ENCODE measurements around the gene AURKB. TPM values are rescaled to one million over a fixed set of nuclear protein-coding genes. Genes with fewer than 3 reads are reported as not detected.
A peak's percentile ranks its signal among the peaks of the same experiment; 100 is the strongest.

AURKB gene
- total and polyA plus RNA-seq, 10 of the 15 experiments (the other 5 are each of a cell fraction or from before 2014, with no cell fraction given): 52.7 to 209 (median 128) TPM

DNA sequence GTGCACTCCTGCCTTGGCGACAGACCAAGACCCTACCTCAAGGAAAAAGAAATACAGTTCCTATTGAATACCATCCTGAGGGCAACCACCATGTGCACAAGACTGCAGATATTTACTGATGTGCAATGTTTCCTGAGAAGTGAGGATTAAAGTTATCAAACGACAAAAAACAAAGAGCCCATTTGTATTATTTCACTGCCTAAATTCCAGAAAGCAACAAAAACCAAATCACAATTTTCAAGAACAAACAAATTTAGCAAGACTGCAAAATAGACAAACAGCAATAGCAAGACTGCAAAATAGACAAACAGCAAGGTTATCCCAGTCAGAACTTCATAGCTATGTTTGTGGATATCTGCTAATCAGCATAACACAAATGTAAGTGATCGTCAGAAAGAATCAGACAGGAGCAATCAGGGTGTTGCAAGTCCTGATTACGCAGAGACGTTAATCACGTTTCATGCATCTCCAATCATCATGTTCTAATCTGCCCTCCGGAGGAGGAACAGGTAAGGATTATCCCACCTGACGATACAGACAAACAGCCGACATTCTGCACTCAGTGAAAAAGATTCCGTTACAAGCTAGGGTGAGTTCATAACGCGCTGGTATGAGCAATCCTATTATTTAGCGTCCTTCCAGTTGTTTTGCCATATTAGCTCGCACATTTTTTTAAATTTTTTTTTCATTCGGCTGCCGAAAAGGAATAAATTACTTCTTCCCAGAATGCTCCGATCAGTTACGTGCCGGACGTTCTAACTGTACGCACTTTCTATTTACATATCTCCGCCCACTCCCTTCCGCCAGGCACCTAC is 37.1 kb downstream of the AURKB start (continued):
- TF ChIP-seq ZBED1 (IDR thresholded peaks at IDR 0.05; ENCODE audit: borderline replicate concordance): peak; percentile 100
- TF ChIP-seq PAX8 (IDR thresholded peaks at IDR 0.05): no peak
- TF ChIP-seq, protein P1, sequence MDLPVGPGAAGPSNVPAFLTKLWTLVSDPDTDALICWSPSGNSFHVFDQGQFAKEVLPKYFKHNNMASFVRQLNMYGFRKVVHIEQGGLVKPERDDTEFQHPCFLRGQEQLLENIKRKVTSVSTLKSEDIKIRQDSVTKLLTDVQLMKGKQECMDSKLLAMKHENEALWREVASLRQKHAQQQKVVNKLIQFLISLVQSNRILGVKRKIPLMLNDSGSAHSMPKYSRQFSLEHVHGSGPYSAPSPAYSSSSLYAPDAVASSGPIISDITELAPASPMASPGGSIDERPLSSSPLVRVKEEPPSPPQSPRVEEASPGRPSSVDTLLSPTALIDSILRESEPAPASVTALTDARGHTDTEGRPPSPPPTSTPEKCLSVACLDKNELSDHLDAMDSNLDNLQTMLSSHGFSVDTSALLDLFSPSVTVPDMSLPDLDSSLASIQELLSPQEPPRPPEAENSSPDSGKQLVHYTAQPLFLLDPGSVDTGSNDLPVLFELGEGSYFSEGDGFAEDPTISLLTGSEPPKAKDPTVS (IDR thresholded peaks at IDR 0.05; ENCODE audit: low read depth, low read length): peak; percentile 79
- TF ChIP-seq RAD21 (IDR thresholded peaks at IDR 0.05; ENCODE audit: insufficient read depth, low read depth, low read length): no peak
- TF ChIP-seq ATF7 (IDR thresholded peaks at IDR 0.05; ENCODE audit: low read depth): peak; percentile 87
- TF ChIP-seq TCF7 (IDR thresholded peaks at IDR 0.05; ENCODE audit: borderline replicate concordance): peak; percentile 93
- TF ChIP-seq SMAD5 (IDR thresholded peaks at IDR 0.05; ENCODE audit: low read depth): peak; percentile 100
- TF ChIP-seq TARDBP (IDR thresholded peaks at IDR 0.05; ENCODE audit: borderline replicate concordance): peak; percentile 100
- TF ChIP-seq POLR2AphosphoS5 (IDR thresholded peaks at IDR 0.05; ENCODE audit: low read length): peak; percentile 100
- peak; percentile 80 for TF ChIP-seq YY1 (IDR thresholded peaks at IDR 0.05; ENCODE audit: low read depth, low read length)
- peak; percentile 84 for TF ChIP-seq ZNF24 (IDR thresholded peaks at IDR 0.05)
- TF ChIP-seq RB1 (IDR thresholded peaks at IDR 0.05; ENCODE audit: borderline replicate concordance): peak; percentile 75; the same call in 1 of the 2 replicates
- TF ChIP-seq, protein P2, sequence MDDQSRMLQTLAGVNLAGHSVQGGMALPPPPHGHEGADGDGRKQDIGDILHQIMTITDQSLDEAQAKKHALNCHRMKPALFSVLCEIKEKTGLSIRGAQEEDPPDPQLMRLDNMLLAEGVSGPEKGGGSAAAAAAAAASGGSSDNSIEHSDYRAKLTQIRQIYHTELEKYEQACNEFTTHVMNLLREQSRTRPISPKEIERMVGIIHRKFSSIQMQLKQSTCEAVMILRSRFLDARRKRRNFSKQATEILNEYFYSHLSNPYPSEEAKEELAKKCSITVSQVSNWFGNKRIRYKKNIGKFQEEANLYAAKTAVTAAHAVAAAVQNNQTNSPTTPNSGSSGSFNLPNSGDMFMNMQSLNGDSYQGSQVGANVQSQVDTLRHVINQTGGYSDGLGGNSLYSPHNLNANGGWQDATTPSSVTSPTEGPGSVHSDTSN (IDR thresholded peaks at IDR 0.05; ENCODE audit: insufficient replicate concordance, low read depth, low read length): peak; percentile 84
- TF ChIP-seq, protein P3, sequence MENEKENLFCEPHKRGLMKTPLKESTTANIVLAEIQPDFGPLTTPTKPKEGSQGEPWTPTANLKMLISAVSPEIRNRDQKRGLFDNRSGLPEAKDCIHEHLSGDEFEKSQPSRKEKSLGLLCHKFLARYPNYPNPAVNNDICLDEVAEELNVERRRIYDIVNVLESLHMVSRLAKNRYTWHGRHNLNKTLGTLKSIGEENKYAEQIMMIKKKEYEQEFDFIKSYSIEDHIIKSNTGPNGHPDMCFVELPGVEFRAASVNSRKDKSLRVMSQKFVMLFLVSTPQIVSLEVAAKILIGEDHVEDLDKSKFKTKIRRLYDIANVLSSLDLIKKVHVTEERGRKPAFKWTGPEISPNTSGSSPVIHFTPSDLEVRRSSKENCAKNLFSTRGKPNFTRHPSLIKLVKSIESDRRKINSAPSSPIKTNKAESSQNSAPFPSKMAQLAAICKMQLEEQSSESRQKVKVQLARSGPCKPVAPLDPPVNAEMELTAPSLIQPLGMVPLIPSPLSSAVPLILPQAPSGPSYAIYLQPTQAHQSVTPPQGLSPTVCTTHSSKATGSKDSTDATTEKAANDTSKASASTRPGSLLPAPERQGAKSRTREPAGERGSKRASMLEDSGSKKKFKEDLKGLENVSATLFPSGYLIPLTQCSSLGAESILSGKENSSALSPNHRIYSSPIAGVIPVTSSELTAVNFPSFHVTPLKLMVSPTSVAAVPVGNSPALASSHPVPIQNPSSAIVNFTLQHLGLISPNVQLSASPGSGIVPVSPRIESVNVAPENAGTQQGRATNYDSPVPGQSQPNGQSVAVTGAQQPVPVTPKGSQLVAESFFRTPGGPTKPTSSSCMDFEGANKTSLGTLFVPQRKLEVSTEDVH (IDR thresholded peaks at IDR 0.05; ENCODE audit: low read depth, partially characterized antibody): peak; percentile 63
- TF ChIP-seq, protein P4, sequence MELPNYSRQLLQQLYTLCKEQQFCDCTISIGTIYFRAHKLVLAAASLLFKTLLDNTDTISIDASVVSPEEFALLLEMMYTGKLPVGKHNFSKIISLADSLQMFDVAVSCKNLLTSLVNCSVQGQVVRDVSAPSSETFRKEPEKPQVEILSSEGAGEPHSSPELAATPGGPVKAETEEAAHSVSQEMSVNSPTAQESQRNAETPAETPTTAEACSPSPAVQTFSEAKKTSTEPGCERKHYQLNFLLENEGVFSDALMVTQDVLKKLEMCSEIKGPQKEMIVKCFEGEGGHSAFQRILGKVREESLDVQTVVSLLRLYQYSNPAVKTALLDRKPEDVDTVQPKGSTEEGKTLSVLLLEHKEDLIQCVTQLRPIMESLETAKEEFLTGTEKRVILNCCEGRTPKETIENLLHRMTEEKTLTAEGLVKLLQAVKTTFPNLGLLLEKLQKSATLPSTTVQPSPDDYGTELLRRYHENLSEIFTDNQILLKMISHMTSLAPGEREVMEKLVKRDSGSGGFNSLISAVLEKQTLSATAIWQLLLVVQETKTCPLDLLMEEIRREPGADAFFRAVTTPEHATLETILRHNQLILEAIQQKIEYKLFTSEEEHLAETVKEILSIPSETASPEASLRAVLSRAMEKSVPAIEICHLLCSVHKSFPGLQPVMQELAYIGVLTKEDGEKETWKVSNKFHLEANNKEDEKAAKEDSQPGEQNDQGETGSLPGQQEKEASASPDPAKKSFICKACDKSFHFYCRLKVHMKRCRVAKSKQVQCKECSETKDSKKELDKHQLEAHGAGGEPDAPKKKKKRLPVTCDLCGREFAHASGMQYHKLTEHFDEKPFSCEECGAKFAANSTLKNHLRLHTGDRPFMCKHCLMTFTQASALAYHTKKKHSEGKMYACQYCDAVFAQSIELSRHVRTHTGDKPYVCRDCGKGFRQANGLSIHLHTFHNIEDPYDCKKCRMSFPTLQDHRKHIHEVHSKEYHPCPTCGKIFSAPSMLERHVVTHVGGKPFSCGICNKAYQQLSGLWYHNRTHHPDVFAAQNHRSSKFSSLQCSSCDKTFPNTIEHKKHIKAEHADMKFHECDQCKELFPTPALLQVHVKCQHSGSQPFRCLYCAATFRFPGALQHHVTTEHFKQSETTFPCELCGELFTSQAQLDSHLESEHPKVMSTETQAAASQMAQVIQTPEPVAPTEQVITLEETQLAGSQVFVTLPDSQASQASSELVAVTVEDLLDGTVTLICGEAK (IDR thresholded peaks at IDR 0.05; ENCODE audit: borderline replicate concordance): peak; percentile 67
- TF ChIP-seq, protein P5, sequence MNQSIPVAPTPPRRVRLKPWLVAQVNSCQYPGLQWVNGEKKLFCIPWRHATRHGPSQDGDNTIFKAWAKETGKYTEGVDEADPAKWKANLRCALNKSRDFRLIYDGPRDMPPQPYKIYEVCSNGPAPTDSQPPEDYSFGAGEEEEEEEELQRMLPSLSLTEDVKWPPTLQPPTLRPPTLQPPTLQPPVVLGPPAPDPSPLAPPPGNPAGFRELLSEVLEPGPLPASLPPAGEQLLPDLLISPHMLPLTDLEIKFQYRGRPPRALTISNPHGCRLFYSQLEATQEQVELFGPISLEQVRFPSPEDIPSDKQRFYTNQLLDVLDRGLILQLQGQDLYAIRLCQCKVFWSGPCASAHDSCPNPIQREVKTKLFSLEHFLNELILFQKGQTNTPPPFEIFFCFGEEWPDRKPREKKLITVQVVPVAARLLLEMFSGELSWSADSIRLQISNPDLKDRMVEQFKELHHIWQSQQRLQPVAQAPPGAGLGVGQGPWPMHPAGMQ (IDR thresholded peaks at IDR 0.05; ENCODE audit: borderline replicate concordance): peak; percentile 46; the same call in 1 of the 2 replicates
- peak; percentile 65 for TF ChIP-seq RELA (IDR thresholded peaks at IDR 0.05; ENCODE audit: borderline replicate concordance, partially characterized antibody)
- TF ChIP-seq EZH2 (IDR thresholded peaks at IDR 0.05; ENCODE audit: borderline replicate concordance, control insufficient read depth, low read depth, low read length): peak; percentile 96; the same call in 1 of the 2 replicates

All from GM12878 (cell line).